ENCODE data around the gene GABRR3.

GRCh38 chr3:98034036-98034435, 1.1 kb downstream of the GABRR3 start:
- no peak for TF ChIP-seq CTCF (IDR thresholded peaks at IDR 0.05; ENCODE audit: insufficient read depth, low read length)
- no peak for TF ChIP-seq POLR2AphosphoS5 (IDR thresholded peaks at IDR 0.05; ENCODE audit: low read depth)

All from HL-60 (cell line).